ENCODE data around the gene SLC25A34. TPM values are rescaled to one million over a fixed set of nuclear protein-coding genes. Genes with fewer than 3 reads are reported as not detected.
A peak's percentile ranks its signal among the peaks of the same experiment; 100 is the strongest.
"Not testable (repeated sequence)": the region's sequence is repeated elsewhere in the genome, so short reads cannot be mapped to it uniquely, and the experiment has no call there.

Gene SLC25A34
- 1.6 TPM for total RNA-seq

DNA sequence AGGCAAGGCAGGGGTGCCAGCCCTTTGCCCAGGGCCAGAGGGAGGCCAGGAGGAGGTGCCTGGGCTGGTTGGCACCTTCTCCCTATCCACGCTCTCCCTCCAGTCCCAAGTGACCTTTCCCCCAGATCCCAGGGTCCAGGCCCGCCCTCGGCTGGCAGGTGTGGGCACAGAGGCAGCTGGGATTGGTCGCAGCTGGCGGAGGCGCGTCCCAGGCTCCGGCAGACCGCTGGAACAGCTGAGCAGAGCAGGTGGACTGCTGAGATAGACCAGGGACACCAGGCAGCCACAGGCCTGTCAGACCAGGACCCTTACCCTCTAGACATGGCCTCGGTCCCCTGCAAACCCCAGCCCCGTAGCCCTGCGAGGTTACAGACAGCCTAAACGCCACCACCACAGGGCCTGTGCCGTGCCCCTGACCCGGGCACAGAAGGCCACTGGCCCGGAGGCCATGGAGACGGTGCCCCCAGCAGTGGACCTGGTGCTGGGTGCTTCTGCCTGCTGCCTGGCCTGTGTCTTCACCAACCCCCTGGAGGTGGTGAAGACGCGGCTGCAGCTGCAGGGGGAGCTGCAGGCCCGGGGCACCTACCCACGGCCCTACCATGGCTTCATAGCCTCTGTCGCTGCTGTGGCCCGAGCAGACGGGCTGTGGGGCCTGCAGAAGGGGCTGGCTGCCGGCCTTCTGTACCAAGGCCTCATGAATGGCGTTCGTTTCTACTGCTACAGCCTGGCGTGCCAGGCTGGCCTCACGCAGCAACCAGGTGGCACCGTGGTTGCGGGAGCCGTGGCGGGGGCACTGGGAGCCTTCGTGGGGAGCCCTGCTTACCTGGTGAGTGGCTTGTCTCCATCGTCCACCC lies at the start of gene SLC25A34:
Gene SLC25A34 (plus strand): TSS at position 221 of the 854 bp plus-strand sequence. CDS start 228 bp downstream, at position 449.
- Histone ChIP-seq H3K4me1 (ENCODE audit: control insufficient read depth in 3 of 3, insufficient read depth in 3 of 3, low read length in 3 of 3) (peaks cover 37 to 60% (median 41%) of the 10 kb centered on the region in 3 donors), H3K9me3 (ENCODE audit: control insufficient read depth in 3 of 3, low read length in 3 of 3) (no peaks in the 10 kb centered on the region), H3K27ac (ENCODE audit: low read depth, low read length) (peak within 1 kb of the TSS; percentile 81), H3K9ac (ENCODE audit: low read depth in 1 of 3, low read length in 3 of 3) (peak within 1 kb of the TSS; percentile 76 to 91 (median 77)), H3K4me3 (ENCODE audit: low read length in 3 of 3) (peak within 1 kb of the TSS; percentile 75 to 90 (median 78)), H3K27me3 (ENCODE audit: control insufficient read depth in 3 of 3, insufficient read depth in 3 of 3, low read length in 3 of 3) (no peaks in the 10 kb centered on the region), H3K36me3 (ENCODE audit: control insufficient read depth in 3 of 3, insufficient read depth in 3 of 3, low read length in 3 of 3) (peaks cover 32 to 44% (median 43%) of the 10 kb centered on the region in 3 donors)

DNA sequence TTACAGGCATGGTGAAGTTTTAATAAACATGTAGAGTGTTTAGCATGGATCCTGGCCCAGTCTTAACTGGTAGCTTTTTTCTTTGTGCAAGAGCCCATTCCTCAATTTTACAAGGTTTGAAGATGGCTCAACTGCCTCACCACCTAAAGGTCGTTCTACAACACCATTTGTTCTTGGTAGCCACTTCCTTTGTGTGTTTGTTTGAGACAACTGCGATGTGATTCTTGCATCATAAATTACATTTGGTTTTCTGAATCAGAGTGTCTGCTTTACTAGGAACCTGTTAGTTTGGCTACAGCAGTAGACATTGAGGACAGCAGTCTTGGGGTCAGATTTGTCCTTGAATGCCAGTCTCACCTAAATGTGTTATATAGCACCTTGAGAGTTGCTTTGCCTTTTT lies 48.6 kb upstream of the SLC25A34 start:
- Histone ChIP-seq H3K27me3 (ENCODE audit: control insufficient read depth in 3 of 3, insufficient read depth in 3 of 3, low read length in 3 of 3) (no peaks in the 10 kb centered on the region), H3K4me3 (ENCODE audit: low read length in 3 of 3) (no peak overlapping the region), H3K4me1 (ENCODE audit: control insufficient read depth in 3 of 3, insufficient read depth in 3 of 3, low read length in 3 of 3) (peaks cover 29 to 44% (median 42%) of the 10 kb centered on the region in 3 donors), H3K9ac (ENCODE audit: low read depth in 1 of 3, low read length in 3 of 3) (no peak overlapping the region), H3K36me3 (ENCODE audit: control insufficient read depth in 3 of 3, insufficient read depth in 3 of 3, low read length in 3 of 3) (no peaks in the 10 kb centered on the region), H3K27ac (ENCODE audit: low read depth, low read length) (no peak overlapping the region), H3K9me3 (ENCODE audit: control insufficient read depth in 3 of 3, low read length in 3 of 3) (no peaks in the 10 kb centered on the region)

- H3K4me3 ChIP-seq (ENCODE audit: low read length in 3 of 3): no peak overlapping the region
- no peaks in the 10 kb centered on the region for H3K27me3 ChIP-seq (ENCODE audit: control insufficient read depth in 3 of 3, insufficient read depth in 3 of 3, low read length in 3 of 3)
- peaks cover 0 to 2% (median 0%) of the 10 kb centered on the region in 3 donors for H3K36me3 ChIP-seq (ENCODE audit: control insufficient read depth in 3 of 3, insufficient read depth in 3 of 3, low read length in 3 of 3)
- H3K27ac ChIP-seq (ENCODE audit: low read depth, low read length): peak overlapping the region; percentile 67
- H3K4me1 ChIP-seq (ENCODE audit: control insufficient read depth in 3 of 3, insufficient read depth in 3 of 3, low read length in 3 of 3): peaks cover 31 to 36% (median 35%) of the 10 kb centered on the region in 3 donors
- no peak overlapping the region for H3K9ac ChIP-seq (ENCODE audit: low read depth in 1 of 3, low read length in 3 of 3)
- no peaks in the 10 kb centered on the region for H3K9me3 ChIP-seq (ENCODE audit: control insufficient read depth in 3 of 3, low read length in 3 of 3)
Observed at GRCh38 chr1:15690317-15690716, 45.7 kb upstream of the SLC25A34 start.

- Histone ChIP-seq H3K9me3 (ENCODE audit: control insufficient read depth in 3 of 3, low read length in 3 of 3) (no peaks in the 10 kb centered on the region), H3K9ac (ENCODE audit: low read depth in 1 of 3, low read length in 3 of 3) (peak overlapping the region; percentile 13 to 62 (median 54)), H3K4me1 (ENCODE audit: control insufficient read depth in 3 of 3, insufficient read depth in 3 of 3, low read length in 3 of 3) (peaks cover 23 to 29% (median 28%) of the 10 kb centered on the region in 3 donors), H3K27ac (ENCODE audit: low read depth, low read length) (peak overlapping the region; percentile 67), H3K36me3 (ENCODE audit: control insufficient read depth in 3 of 3, insufficient read depth in 3 of 3, low read length in 3 of 3) (peaks cover under 1 to 2% (median under 1%) of the 10 kb centered on the region in 3 donors), H3K27me3 (ENCODE audit: control insufficient read depth in 3 of 3, insufficient read depth in 3 of 3, low read length in 3 of 3) (no peaks in the 10 kb centered on the region), H3K4me3 (ENCODE audit: low read length in 3 of 3) (no peak overlapping the region)
Observed at GRCh38 chr1:15691434-15692032, 44.5 kb upstream of the SLC25A34 start.

- peaks cover 27 to 35% (median 34%) of the 10 kb centered on the region in 3 donors for H3K4me1 ChIP-seq (ENCODE audit: control insufficient read depth in 3 of 3, insufficient read depth in 3 of 3, low read length in 3 of 3)
- peak overlapping the region in 2 of 3 donors; percentile 30 to 62 for H3K9ac ChIP-seq (ENCODE audit: low read depth in 1 of 3, low read length in 3 of 3)
- no peaks in the 10 kb centered on the region for H3K9me3 ChIP-seq (ENCODE audit: control insufficient read depth in 3 of 3, low read length in 3 of 3)
- H3K27ac ChIP-seq (ENCODE audit: low read depth, low read length): peak overlapping the region; percentile 67
- no peak overlapping the region for H3K4me3 ChIP-seq (ENCODE audit: low read length in 3 of 3)
- H3K27me3 ChIP-seq (ENCODE audit: control insufficient read depth in 3 of 3, insufficient read depth in 3 of 3, low read length in 3 of 3): no peaks in the 10 kb centered on the region
- peaks cover 2 to 7% (median 4%) of the 10 kb centered on the region in 3 donors for H3K36me3 ChIP-seq (ENCODE audit: control insufficient read depth in 3 of 3, insufficient read depth in 3 of 3, low read length in 3 of 3)
Observed at GRCh38 chr1:15692121-15692682, 43.9 kb upstream of the SLC25A34 start.

GRCh38 chr1:15693371-15693770 lies 42.7 kb upstream of the SLC25A34 start:
- no peaks in the 10 kb centered on the region for H3K9me3 ChIP-seq (ENCODE audit: control insufficient read depth in 3 of 3, low read length in 3 of 3)
- peaks cover 24 to 42% (median 35%) of the 10 kb centered on the region in 3 donors for H3K4me1 ChIP-seq (ENCODE audit: control insufficient read depth in 3 of 3, insufficient read depth in 3 of 3, low read length in 3 of 3)
- H3K9ac ChIP-seq (ENCODE audit: low read depth in 1 of 3, low read length in 3 of 3): peak overlapping the region in 1 of 3 donors; percentile 33
- peaks cover 2 to 8% (median 4%) of the 10 kb centered on the region in 3 donors for H3K36me3 ChIP-seq (ENCODE audit: control insufficient read depth in 3 of 3, insufficient read depth in 3 of 3, low read length in 3 of 3)
- H3K27me3 ChIP-seq (ENCODE audit: control insufficient read depth in 3 of 3, insufficient read depth in 3 of 3, low read length in 3 of 3): no peaks in the 10 kb centered on the region
- no peak overlapping the region for H3K4me3 ChIP-seq (ENCODE audit: low read length in 3 of 3)
- H3K27ac ChIP-seq (ENCODE audit: low read depth, low read length): no peak overlapping the region

DNA sequence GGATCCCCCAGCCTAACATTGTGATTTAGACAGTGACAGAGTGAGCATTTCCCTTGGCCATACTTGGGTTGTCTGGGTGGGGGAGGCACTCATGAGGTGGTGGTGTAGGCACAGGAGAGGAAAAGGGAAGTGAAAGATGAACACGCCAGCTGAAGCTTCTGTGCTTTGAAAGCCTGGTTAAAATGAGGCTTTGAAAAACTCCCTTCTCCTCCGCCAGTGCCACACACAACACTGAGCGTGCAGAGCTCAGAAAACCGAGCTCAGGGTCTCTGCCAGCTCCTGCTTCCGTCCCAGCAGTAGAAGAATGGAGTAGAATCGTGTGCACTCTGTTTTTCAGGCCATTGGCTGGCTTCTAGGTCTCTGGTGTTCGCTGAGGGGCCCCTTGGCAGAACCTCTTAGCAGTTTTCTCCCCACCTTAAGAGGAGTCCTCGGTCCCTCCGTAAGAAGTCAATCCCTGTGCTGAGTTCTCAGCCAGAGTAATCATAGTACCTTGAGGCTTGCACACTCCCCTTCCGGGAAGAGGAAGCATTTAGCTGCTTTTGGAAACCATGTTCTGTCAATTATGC lies 39.0 kb upstream of the SLC25A34 start:
- Histone ChIP-seq H3K27ac (ENCODE audit: low read depth, low read length) (peak overlapping the region; percentile 49), H3K9me3 (ENCODE audit: control insufficient read depth in 3 of 3, low read length in 3 of 3) (no peaks in the 10 kb centered on the region), H3K4me1 (ENCODE audit: control insufficient read depth in 3 of 3, insufficient read depth in 3 of 3, low read length in 3 of 3) (peaks cover 22 to 40% (median 28%) of the 10 kb centered on the region in 3 donors), H3K27me3 (ENCODE audit: control insufficient read depth in 3 of 3, insufficient read depth in 3 of 3, low read length in 3 of 3) (no peaks in the 10 kb centered on the region), H3K36me3 (ENCODE audit: control insufficient read depth in 3 of 3, insufficient read depth in 3 of 3, low read length in 3 of 3) (peaks cover 2 to 12% (median 4%) of the 10 kb centered on the region in 3 donors), H3K9ac (ENCODE audit: low read depth in 1 of 3, low read length in 3 of 3) (peak overlapping the region in 1 of 3 donors; percentile 58), H3K4me3 (ENCODE audit: low read length in 3 of 3) (peak overlapping the region in 1 of 3 donors; percentile 19)

GRCh38 chr1:15698201-15698600 lies 37.9 kb upstream of the SLC25A34 start:
- Histone ChIP-seq H3K36me3 (ENCODE audit: control insufficient read depth in 3 of 3, insufficient read depth in 3 of 3, low read length in 3 of 3) (peaks cover 2 to 12% (median 4%) of the 10 kb centered on the region in 3 donors), H3K4me3 (ENCODE audit: low read length in 3 of 3) (no peak overlapping the region), H3K9ac (ENCODE audit: low read depth in 1 of 3, low read length in 3 of 3) (no peak overlapping the region), H3K9me3 (ENCODE audit: control insufficient read depth in 3 of 3, low read length in 3 of 3) (no peaks in the 10 kb centered on the region), H3K27me3 (ENCODE audit: control insufficient read depth in 3 of 3, insufficient read depth in 3 of 3, low read length in 3 of 3) (no peaks in the 10 kb centered on the region), H3K4me1 (ENCODE audit: control insufficient read depth in 3 of 3, insufficient read depth in 3 of 3, low read length in 3 of 3) (peaks cover 20 to 43% (median 30%) of the 10 kb centered on the region in 3 donors), H3K27ac (ENCODE audit: low read depth, low read length) (no peak overlapping the region)

DNA sequence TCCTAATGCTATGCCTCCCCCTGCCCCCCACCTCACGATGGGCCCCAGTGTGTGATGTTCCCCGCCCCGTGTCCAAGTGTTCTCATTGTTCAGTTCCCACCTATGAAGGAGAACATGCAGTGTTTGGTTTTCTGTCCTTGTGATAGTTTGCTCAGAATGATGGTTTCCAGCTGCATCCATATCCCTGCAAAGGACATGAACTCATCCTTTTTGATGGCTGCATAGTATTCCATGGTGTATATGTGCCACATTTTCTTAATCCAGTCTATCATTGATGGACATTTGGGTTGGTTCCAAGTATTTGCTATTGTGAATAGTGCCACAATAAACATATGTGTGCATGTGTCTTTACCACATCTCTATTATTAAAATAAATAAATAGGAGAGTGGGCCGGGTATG lies 36.7 kb upstream of the SLC25A34 start:
- H3K9ac ChIP-seq (ENCODE audit: low read depth in 1 of 3, low read length in 3 of 3); H3K27ac ChIP-seq (ENCODE audit: low read depth, low read length); H3K4me3 ChIP-seq (ENCODE audit: low read length in 3 of 3); H3K9me3 ChIP-seq (ENCODE audit: control insufficient read depth in 3 of 3, low read length in 3 of 3); H3K27me3 ChIP-seq (ENCODE audit: control insufficient read depth in 3 of 3, insufficient read depth in 3 of 3, low read length in 3 of 3): not testable (repeated sequence)
- Histone ChIP-seq H3K4me1 (ENCODE audit: control insufficient read depth in 3 of 3, insufficient read depth in 3 of 3, low read length in 3 of 3) (peaks cover 26 to 48% (median 36%) of the 10 kb centered on the region in 3 donors), H3K36me3 (ENCODE audit: control insufficient read depth in 3 of 3, insufficient read depth in 3 of 3, low read length in 3 of 3) (peaks cover 0 to 12% (median 4%) of the 10 kb centered on the region in 3 donors)
